AG04449 (cell line): ENCODE results near the gene DIP2B.

Experiments used
- CTCF ChIA-PET: fragments of 350-600 bp; formaldehyde crosslinking; extraction: SDS; loops from one replicate; lab custom pipeline; 2021; ENCODE audit warnings: antibody characterized with exemption; lab: Yijun Ruan, JAX
- POLR2A ChIA-PET: fragments of 400-600, 350-600 bp; formaldehyde crosslinking; extraction: SDS; loops from one replicate; lab custom pipeline; 2020; ENCODE audit warnings: antibody characterized with exemption, inconsistent platforms; lab: Yijun Ruan, JAX
- DNase-seq: peaks from one replicate; pipeline ENCODE4 v3.0.0-alpha.2; 2010; ENCODE audit warnings: low read depth, low spot score
- H3K4me3 ChIP-seq: 2 replicates; pipeline ENCODE4 v1.5.1; 2011; ENCODE audit warnings: low read depth, mild to moderate bottlenecking, control low read depth, low read length
- CTCF ChIP-seq: IDR thresholded peaks from one replicate; pipeline ENCODE4 v1.5.1; 2011; ENCODE audit warnings: mild to moderate bottlenecking, moderate library complexity, low read length, control low read depth, inconsistent platforms; ENCODE audit not compliant: insufficient read depth; ENCODE audit errors: missing control alignments

The DIP2B gene

GRCh38 chr12:50772877-50773276 is 268.1 kb downstream of the DIP2B start:
- no peak overlapping the region for H3K4me3 ChIP-seq
- no peak for TF ChIP-seq CTCF
- DNase-seq = no peak
- POLR2A ChIA-PET = interaction anchor here (2.3 kb wide), 1 partner anchor 9 kb away, joined by 5 read pairs; the partner anchor contains the start of gene ATF1
- CTCF ChIA-PET = interaction anchor here (7.8 kb wide), 1 partner anchor 8 kb away, joined by 87 read pairs; the partner anchor contains the start of gene ATF1

- no peak for TF ChIP-seq CTCF
- DNase-seq = no peak
- POLR2A ChIA-PET = no interaction called here
- CTCF ChIA-PET = interaction anchor here (1.3 to 7.8 kb wide), 2 partner anchors 10 to 11 kb away, joined by 4 to 87 read pairs; partner anchors contain the start of gene ATF1
- no peak overlapping the region for H3K4me3 ChIP-seq
These were observed 270.5 kb downstream of the DIP2B start for GRCh38 chr12:50775251-50775650.

GRCh38 chr12:50776749-50777728 is 272.3 kb downstream of the DIP2B start:
- CTCF ChIA-PET = interaction anchor here (1.3 to 7.8 kb wide), 2 partner anchors 8 to 12 kb away, joined by 4 to 87 read pairs; partner anchors contain the start of gene ATF1
- TF ChIP-seq CTCF = no peak
- no peak overlapping the region for H3K4me3 ChIP-seq
- POLR2A ChIA-PET = no interaction called here
- no peak for DNase-seq

- H3K4me3 ChIP-seq = no peak overlapping the region
- ChIA-PET CTCF (interaction anchor here (0.8 to 7.8 kb wide), 3 partner anchors 12 to 44 kb away, joined by 3 to 87 read pairs (median 3); partner anchors contain the start of gene ATF1), POLR2A (interaction anchor here (0.7 kb wide), 1 partner anchor 137 kb away, joined by 3 read pairs; no protein-coding TSS in a partner anchor)
- no peak for TF ChIP-seq CTCF
- no peak for DNase-seq
These were observed 274.1 kb downstream of the DIP2B start for GRCh38 chr12:50778663-50779590.

GRCh38 chr12:50780013-50780412 is 275.2 kb downstream of the DIP2B start:
- DNase-seq = no peak
- no peak overlapping the region for H3K4me3 ChIP-seq
- ChIA-PET POLR2A (interaction anchor here (0.7 kb wide), 1 partner anchor 136 kb away, joined by 3 read pairs; no protein-coding TSS in a partner anchor), CTCF (interaction anchor here (1.1 to 7.8 kb wide), 2 partner anchors 15 to 45 kb away, joined by 3 to 87 read pairs; partner anchors contain the start of gene ATF1)
- no peak for TF ChIP-seq CTCF
